SU-DHL-6 (cell line): ENCODE results near the gene EHMT2.
A peak's percentile ranks its signal among the peaks of the same experiment; 100 is the strongest.

ENCODE experiments used
- H2AFZ ChIP-seq: fragments of 200-600 bp; sonication (generic); 2 replicates; pipeline ENCODE4 v1.6.1; 2014; ENCODE audit warnings: low read depth, mild to moderate bottlenecking, moderate library complexity, mixed read lengths, antibody characterized with exemption, low read length; ENCODE audit not compliant: severe bottlenecking
- H3F3A ChIP-seq: fragments of 200-600 bp; shearing (Covaris generic); 2 replicates; pipeline ENCODE4 v1.6.0; 2016; ENCODE audit warnings: antibody characterized with exemption, mild to moderate bottlenecking; ENCODE audit not compliant: insufficient read depth
- H3K27ac ChIP-seq: fragments of 200-600 bp; sonication (generic); 2 replicates; pipeline ENCODE4 v1.5.1; 2016; ENCODE audit warnings: low read depth, mild to moderate bottlenecking, low read length, moderate library complexity, mixed read lengths
- H3K27me3 ChIP-seq: fragments of 200-600 bp; sonication (generic), shearing (Covaris generic); 2 replicates; pipeline ENCODE4 v1.6.0; 2014; ENCODE audit warnings: mild to moderate bottlenecking, low read length
- H3K36me3 ChIP-seq: fragments of 200-600 bp; sonication (generic); 2 replicates; pipeline ENCODE4 v1.6.1; 2014; ENCODE audit warnings: mild to moderate bottlenecking, low read length, mixed read lengths
- H3K4me2 ChIP-seq: fragments of 300-600, 200-600 bp; shearing (Covaris generic), sonication (generic); 2 replicates; pipeline ENCODE4 v1.6.0; 2014; ENCODE audit warnings: low read length, low read depth, mild to moderate bottlenecking; ENCODE audit not compliant: poor library complexity, severe bottlenecking
- H3K4me3 ChIP-seq: fragments of 200-600 bp; sonication (generic); 2 replicates; pipeline ENCODE4 v1.5.1; 2014; ENCODE audit warnings: antibody characterized with exemption, low read length, mild to moderate bottlenecking, mixed read lengths; ENCODE audit not compliant: insufficient read depth, poor library complexity, severe bottlenecking
- H3K79me2 ChIP-seq: fragments of 200-600 bp; sonication (generic); 2 replicates; pipeline ENCODE4 v1.6.1; 2014; ENCODE audit warnings: mild to moderate bottlenecking, low read length, moderate library complexity; ENCODE audit not compliant: insufficient read depth
- H3K9ac ChIP-seq: fragments of 200-600 bp; sonication (generic); 2 replicates; pipeline ENCODE4 v1.7.0; 2014; ENCODE audit warnings: mild to moderate bottlenecking, low read length
- H3K9me2 ChIP-seq: fragments of 200-600 bp; sonication (generic); replicated peaks from 2 replicates; pipeline ENCODE4 v1.6.1; 2014; ENCODE audit warnings: low read length; ENCODE audit not compliant: insufficient read depth
- H3K9me3 ChIP-seq: fragments of 200-600 bp; sonication (generic); 2 replicates; pipeline ENCODE4 v1.6.1; 2014; ENCODE audit warnings: low read length, mixed read lengths; ENCODE audit not compliant: insufficient read depth
- H4K20me1 ChIP-seq: fragments of 200-600 bp; sonication (generic); 2 replicates; pipeline ENCODE4 v1.6.1; 2014; ENCODE audit warnings: low read depth, mild to moderate bottlenecking, antibody characterized with exemption, low read length, moderate library complexity, mixed read lengths
- EZH2phosphoT487 ChIP-seq: fragments of 200-600 bp; sonication (generic), shearing (Covaris generic); conservative IDR thresholded peaks from 2 replicates; pipeline ENCODE4 v1.6.1; 2018; ENCODE audit warnings: mild to moderate bottlenecking, antibody characterized with exemption, low read length, moderate library complexity, mixed read lengths
- TF ChIP-seq, protein P1 (sequence below): fragments of 200-600 bp; sonication (generic); IDR thresholded peaks from one replicate; pipeline ENCODE4 v1.5.1; 2017; ENCODE audit warnings: antibody characterized with exemption, mild to moderate bottlenecking, low read length, moderate library complexity; ENCODE audit not compliant: insufficient read depth, poor library complexity, severe bottlenecking

The EHMT2 gene

DNA sequence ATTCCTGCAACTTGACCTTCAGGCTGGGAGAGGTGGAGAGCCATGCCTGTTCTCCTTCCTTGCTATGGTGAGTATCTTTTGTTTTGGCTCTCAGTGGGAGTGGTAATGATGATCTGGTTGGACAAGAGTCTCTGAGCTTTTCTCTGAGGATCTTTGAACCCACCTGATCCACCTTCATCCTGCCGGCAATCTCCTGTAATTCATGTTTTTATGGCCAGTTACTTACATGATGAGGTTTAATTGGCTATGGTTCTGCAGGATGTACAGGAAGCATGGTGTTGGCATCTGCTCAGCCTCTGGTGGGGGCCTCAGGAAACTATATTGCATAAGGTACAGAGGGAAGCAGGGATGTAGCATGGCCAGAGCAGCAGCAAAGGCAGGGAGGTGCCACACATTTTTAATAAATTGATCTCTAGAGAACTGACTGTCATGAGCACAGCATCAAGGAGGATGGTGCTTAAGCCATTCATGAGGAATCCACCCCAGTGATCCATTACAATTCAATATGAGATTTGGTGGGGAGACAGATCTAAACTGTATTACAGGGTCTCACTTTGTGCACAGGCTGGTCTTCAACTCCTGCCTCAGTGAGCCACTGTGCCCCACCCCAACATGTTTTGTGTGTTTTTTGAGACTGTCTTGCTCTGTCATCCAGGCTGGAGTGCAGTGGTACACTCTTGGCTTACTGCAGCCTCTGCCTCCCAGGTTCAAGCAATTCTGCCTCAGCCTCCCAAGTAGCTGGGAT is 60.0 kb downstream of the EHMT2 start:
- Histone ChIP-seq H3K9me2 (no peaks in the 10 kb centered on the region), H3K4me3 (peak overlapping the region; percentile 92), H2AFZ (no peak overlapping the region), H3K36me3 (peaks cover 52% of the 10 kb centered on the region), H3K9me3 (no peaks in the 10 kb centered on the region), H3F3A (peaks cover 95% of the 10 kb centered on the region), H3K4me2 (peak overlapping the region; percentile 97), H3K27ac (peak overlapping the region; percentile 90), H4K20me1 (peaks cover 25% of the 10 kb centered on the region), H3K9ac (peak overlapping the region; percentile 96), H3K79me2 (peaks cover 50% of the 10 kb centered on the region), H3K27me3 (no peaks in the 10 kb centered on the region)
- TF ChIP-seq, protein P1, sequence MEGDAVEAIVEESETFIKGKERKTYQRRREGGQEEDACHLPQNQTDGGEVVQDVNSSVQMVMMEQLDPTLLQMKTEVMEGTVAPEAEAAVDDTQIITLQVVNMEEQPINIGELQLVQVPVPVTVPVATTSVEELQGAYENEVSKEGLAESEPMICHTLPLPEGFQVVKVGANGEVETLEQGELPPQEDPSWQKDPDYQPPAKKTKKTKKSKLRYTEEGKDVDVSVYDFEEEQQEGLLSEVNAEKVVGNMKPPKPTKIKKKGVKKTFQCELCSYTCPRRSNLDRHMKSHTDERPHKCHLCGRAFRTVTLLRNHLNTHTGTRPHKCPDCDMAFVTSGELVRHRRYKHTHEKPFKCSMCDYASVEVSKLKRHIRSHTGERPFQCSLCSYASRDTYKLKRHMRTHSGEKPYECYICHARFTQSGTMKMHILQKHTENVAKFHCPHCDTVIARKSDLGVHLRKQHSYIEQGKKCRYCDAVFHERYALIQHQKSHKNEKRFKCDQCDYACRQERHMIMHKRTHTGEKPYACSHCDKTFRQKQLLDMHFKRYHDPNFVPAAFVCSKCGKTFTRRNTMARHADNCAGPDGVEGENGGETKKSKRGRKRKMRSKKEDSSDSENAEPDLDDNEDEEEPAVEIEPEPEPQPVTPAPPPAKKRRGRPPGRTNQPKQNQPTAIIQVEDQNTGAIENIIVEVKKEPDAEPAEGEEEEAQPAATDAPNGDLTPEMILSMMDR: no peak
- TF ChIP-seq EZH2phosphoT487: no peak

DNA sequence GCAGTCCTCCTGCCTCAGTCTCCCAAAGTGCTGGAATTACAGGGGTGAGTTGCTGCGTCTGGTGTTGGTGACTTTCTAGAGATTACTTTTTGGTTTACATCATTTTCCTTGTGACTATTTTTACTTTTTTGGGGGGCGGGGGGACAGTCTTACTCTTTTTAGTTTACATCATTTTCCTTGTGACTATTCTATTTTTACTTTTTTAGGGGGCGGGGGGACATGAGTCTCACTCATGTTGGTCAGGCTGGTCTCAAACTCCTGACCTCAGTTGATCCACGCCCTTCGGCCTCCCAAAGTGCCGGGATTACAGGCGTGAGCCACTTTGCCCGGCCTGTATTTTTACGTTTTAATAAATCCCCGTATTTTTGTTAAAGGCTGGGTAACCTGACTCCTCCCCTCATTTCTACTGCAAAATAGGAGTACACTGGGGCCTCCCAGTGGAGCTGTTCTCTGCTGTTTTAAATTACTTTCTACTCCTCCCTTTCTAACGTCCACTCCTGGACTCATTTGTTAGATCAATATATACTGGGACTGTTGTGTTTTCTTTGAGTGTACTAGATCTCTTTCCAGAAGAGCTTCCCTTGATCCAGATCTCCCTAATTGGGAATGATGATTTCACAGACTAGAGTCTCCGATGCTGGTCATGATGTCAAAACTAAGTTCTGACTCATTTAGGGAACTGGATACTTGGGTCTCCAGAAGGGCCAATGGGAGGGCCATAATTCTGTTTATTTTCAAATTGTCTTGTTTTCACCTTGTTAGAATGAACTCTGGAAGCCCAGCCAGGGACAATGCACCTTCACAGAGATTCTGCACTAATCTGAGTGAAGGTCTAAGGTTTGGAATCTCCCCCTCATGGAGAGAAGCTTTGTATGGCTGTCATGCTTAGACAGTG is 60.8 kb downstream of the EHMT2 start:
- peaks cover 94% of the 10 kb centered on the region for H3F3A ChIP-seq

DNA sequence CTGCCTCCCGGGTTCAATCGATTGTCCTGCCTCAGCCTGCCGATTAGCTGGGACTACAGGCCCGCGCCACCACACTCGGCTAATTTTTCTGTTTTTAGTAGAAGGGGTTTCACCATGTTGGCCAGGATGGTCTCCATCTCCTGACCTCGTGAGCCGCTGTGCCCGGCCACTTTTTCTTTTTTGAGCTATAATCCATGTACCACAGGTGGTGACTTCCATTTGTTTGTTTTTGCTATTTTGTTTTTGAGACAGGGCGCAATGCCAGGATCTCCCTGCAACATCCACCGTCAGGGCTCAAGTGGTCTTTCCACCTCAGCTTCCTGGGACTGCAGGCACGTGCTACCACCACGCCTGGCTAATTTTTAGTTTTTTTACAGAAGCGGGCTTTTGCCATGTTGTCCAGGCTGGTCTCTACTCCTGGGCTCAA is 61.4 kb downstream of the EHMT2 start:
- H3K27me3 ChIP-seq: no peaks in the 10 kb centered on the region
- H3K36me3 ChIP-seq: peaks cover 52% of the 10 kb centered on the region
- H3K9ac ChIP-seq: peak overlapping the region; percentile 96
- no peak overlapping the region for H2AFZ ChIP-seq
- TF ChIP-seq EZH2phosphoT487: no peak
- TF ChIP-seq, protein P1: no peak
- H3K27ac ChIP-seq: peak overlapping the region; percentile 90
- peaks cover 94% of the 10 kb centered on the region for H3F3A ChIP-seq
- no peaks in the 10 kb centered on the region for H3K9me2 ChIP-seq
- H3K4me3 ChIP-seq: peak overlapping the region; percentile 92
- H4K20me1 ChIP-seq: peaks cover 25% of the 10 kb centered on the region
- peaks cover 57% of the 10 kb centered on the region for H3K79me2 ChIP-seq
- peak overlapping the region; percentile 97 for H3K4me2 ChIP-seq
- H3K9me3 ChIP-seq: no peaks in the 10 kb centered on the region

More for the DNA sequence above, 60.8 kb downstream of the EHMT2 start:
- H3K79me2 ChIP-seq: peaks cover 50% of the 10 kb centered on the region
- no peaks in the 10 kb centered on the region for H3K9me2 ChIP-seq
- peak overlapping the region; percentile 90 for H3K27ac ChIP-seq
- peaks cover 52% of the 10 kb centered on the region for H3K36me3 ChIP-seq
- peak overlapping the region; percentile 96 for H3K9ac ChIP-seq
- H3K4me3 ChIP-seq: peak overlapping the region; percentile 92
- H3K27me3 ChIP-seq: no peaks in the 10 kb centered on the region
- TF ChIP-seq, protein P1: no peak
- TF ChIP-seq EZH2phosphoT487: no peak
- H3K4me2 ChIP-seq: peak overlapping the region; percentile 97
- H4K20me1 ChIP-seq: peaks cover 25% of the 10 kb centered on the region
- H3K9me3 ChIP-seq: no peaks in the 10 kb centered on the region
- H2AFZ ChIP-seq: no peak overlapping the region
